A549 (cell line): ENCODE measurements around the gene KDM4B.

Experiments
- BHLHE40 ChIP-seq: IDR thresholded peaks from 2 replicates; pipeline ENCODE4 v1.6.1; 2012; ENCODE audit warnings: low read depth, low read length, inconsistent platforms
- CBX8 ChIP-seq: fragments of 200-600 bp; sonication (generic); IDR thresholded peaks from 2 replicates; pipeline ENCODE4 v1.6.1; 2016
- CEBPB ChIP-seq, 2 experiments: fragments of >200 bp in 1 of 2; sonication (Bioruptor Twin) in 1 of 2; formaldehyde crosslinking in 1 of 2; IDR thresholded peaks; 2 replicates each; pipeline ENCODE4 v1.6.1; 2012 to 2016
- CTCF ChIP-seq: fragments of >200 bp; sonication (Bioruptor Twin); formaldehyde crosslinking; IDR thresholded peaks from 3 replicates; pipeline ENCODE4 v1.5.1; 2016
- KDM5A ChIP-seq: fragments of 200-600 bp; sonication (generic); IDR thresholded peaks from 2 replicates; pipeline ENCODE4 v1.6.1; 2016; ENCODE audit warnings: antibody characterized with exemption, mild to moderate bottlenecking
- POLR2A ChIP-seq: IDR thresholded peaks from 2 replicates; pipeline ENCODE4 v1.6.1; 2012; ENCODE audit warnings: mild to moderate bottlenecking, low read length
- POLR2AphosphoS2 ChIP-seq: conservative IDR thresholded peaks from 2 replicates; pipeline ENCODE4 v1.6.1; 2012; ENCODE audit warnings: low read length, improper control_type of control experiment, inconsistent platforms
- REST ChIP-seq: fragments of 200-600 bp; sonication (generic); IDR thresholded peaks from 2 replicates; pipeline ENCODE4 v1.6.1; 2016; ENCODE audit warnings: antibody characterized with exemption, mild to moderate bottlenecking, moderate library complexity
- SMC3 ChIP-seq: fragments of >200 bp; sonication (Bioruptor Twin); formaldehyde crosslinking; IDR thresholded peaks from 3 replicates; pipeline ENCODE4 v1.6.1; 2018; ENCODE audit warnings: inconsistent platforms
- SREBF2 ChIP-seq: fragments of 450-650 bp; IDR thresholded peaks from 2 replicates; pipeline ENCODE4 v1.6.1; 2014; ENCODE audit warnings: mild to moderate bottlenecking, moderate library complexity
- USF2 ChIP-seq: fragments of 450-650 bp; IDR thresholded peaks from 2 replicates; pipeline ENCODE4 v1.6.1; 2014; ENCODE audit warnings: antibody characterized with exemption
- ZFP36 ChIP-seq: fragments of 450-650 bp; IDR thresholded peaks from 2 replicates; pipeline ENCODE4 v1.6.1; 2014; ENCODE audit warnings: borderline replicate concordance; ENCODE audit not compliant: partially characterized antibody

- TF ChIP-seq CTCF (peak; percentile 37), CEBPB (IDR thresholded peaks at IDR 0.05) (no peak), BHLHE40 (no peak), REST (no peak), CBX8 (no peak), POLR2A (no peak), USF2 (no peak), SMC3 (peak; percentile 34; the same call in 1 of the 3 replicates), ZFP36 (no peak), SREBF2 (no peak), POLR2AphosphoS2 (no peak), KDM5A (no peak)
Measured at GRCh38 chr19:5038631-5039271, 69.8 kb downstream of the KDM4B start.
